GM19324 (cell line): ENCODE results near the gene MRPL42.
"Not testable (repeated sequence)": the region's sequence is repeated elsewhere in the genome, so short reads cannot be mapped to it uniquely, and the experiment has no call there.

Experiments
- ATAC-seq: cut with Tn5 transposase; IDR thresholded peaks from one replicate; pipeline ENCODE4 v1.9.1; 2021; ENCODE audit warnings: mild to moderate bottlenecking, moderate library complexity; ENCODE audit not compliant: unreplicated experiment, low FRiP score

The MRPL42 gene

DNA sequence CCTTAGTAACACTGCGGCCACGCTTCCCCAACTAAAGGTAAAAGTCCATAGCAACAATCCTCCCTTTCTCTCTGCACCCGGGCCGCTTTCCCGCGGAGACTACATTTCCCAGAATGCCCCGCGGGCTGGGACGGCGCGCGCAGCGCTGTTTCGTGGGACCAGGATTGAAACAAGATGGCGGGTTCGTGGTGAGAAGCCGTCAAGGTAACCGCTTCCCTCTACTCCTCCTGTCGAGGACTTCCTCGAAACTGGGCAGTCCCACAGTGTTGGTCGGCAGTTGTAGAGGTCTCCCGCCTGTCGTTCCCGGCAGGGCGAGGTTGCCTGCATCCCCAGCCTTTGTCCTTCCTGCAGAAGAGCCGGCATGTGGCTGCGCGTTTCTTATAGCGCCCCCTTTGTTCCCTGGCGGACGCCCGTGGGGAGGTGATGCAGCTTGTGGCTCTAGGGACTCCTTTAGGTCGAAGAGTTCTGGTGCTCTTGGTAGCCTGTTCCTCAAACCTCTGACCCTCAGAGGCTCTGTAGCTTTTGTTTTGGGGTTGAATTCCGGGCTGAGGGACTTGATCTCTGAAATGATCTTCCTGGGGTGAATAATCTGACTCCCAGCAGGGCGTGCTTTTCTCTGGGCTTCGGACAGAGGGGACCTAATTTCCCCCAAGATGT is at the start of gene MRPL42:
MRPL42 (plus strand) TSS at position 164 of the 657 bp plus-strand sequence. CDS start 1,772 bp downstream, outside the sequence.
- ATAC-seq = peak; percentile 83

DNA sequence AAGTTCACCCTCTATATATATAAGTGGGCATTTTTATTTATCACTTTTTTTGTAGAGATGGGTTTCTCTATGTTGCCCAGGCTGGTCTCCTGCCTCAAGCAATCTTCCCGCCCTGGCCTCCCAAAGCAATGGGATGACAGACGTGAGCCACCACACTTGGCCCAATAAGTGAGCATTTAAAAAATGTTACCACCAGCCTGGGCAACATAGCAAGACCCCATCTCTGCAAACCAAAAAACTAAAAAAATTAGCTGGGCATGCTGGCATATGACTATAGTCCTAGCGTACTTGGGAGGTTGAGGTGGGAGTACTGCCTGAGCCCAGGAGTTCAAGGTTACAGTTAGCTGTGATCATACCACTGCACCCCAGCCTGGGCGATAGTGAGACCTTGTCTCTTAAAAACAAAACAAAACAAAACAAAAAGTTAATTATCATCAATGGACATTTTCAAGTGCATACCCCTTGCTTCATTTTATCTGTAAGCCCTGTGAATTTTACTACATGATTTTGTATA is 49.3 kb upstream of the MRPL42 start:
- ATAC-seq = no peak

DNA sequence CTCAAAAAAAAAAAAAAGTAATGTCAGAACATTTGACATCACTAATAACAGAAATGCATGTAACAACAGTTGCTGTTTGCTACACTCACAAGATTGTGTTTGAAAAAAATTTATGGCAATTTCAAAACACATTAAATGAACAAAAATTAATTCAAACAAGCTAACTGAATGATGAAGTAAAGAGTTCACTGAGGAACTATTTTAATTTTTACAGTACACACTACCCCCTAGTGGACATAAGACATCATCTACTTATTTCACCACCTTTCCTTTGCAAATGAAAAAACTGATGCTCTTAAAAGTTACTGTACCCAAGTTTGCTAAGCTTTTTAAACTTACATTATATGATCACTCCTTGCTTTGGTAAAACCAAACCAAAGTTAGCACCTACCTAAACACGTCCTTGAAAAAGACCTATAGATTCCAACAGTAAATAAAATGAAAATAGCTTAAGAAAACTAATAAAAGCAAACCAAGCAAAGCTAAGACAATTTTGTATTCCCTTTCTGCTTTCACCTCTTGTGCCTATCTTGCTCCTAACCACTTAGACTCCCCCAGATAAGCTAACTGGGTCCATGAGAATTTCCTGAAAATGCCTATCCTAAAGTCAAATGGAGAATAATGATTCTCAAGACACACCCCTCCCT is 47.8 kb upstream of the MRPL42 start:
- ATAC-seq = no peak

DNA sequence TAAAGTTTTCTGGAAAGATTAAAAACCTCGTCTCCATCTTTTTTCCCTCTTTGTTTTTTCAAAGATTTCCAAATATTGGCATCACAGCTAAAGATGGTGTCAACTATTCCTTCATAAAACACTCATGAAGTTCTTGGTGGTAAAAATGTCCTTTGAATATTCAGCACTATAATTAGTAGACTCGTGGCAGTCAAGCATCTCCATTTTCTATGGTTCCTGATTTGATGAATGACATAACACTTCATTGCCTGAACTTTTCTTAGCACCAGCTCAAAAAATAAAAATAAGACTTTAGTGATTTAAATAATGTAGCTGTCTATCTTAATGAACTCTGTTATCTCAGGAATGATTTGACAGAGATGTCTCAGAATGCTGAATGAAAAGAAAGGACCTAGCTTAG is 45.3 kb upstream of the MRPL42 start:
- ATAC-seq = no peak

DNA sequence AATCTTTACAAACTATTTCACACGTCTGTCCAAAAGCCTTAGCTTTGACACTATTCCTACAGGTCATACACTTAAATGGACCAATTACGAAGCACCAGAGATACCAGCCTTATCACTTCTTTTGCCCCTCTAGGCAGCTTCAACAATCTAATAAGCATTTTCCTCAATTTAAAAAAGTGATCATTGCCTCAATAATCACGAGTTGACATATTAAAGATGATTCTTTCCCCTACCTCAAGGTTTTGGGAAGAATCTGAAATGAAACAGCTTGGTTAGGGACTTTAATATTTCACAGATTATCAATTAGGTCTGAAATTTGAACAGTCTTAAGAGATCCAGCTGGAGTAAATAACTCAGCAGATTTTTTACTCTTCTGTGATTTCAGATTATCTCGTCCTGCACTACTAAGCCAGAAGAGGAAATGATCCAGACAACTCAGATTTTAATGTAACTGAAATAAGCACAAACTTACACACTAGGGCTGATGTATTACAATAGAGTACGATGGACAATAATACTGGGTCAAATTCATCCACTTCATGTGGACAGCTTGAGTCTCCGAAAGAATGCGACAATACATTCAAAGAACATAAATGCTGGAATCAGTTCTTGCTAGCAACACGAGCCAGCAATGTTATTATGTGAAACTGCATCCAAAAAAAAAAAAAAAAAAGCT is 41.4 kb upstream of the MRPL42 start:
- no peak for ATAC-seq

DNA sequence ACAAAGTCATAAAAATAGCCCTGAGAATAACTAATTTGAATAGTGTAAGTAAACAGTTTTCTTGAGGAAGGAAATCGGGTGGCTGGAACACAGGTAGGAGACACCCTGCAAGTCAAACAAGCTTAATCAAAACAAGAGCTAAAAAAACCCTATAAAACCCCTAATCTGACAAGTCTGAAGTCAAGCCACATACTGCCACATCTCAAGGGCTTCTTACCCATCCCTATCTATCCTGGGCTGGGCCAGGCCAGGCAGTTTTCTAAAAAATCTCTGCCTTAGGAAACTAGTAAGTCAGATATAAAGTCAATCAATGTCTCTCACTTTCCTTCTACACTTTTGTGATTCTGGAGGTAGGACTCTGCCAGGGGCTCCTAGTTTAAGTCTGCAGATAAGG is 40.9 kb upstream of the MRPL42 start:
- ATAC-seq = no peak

DNA sequence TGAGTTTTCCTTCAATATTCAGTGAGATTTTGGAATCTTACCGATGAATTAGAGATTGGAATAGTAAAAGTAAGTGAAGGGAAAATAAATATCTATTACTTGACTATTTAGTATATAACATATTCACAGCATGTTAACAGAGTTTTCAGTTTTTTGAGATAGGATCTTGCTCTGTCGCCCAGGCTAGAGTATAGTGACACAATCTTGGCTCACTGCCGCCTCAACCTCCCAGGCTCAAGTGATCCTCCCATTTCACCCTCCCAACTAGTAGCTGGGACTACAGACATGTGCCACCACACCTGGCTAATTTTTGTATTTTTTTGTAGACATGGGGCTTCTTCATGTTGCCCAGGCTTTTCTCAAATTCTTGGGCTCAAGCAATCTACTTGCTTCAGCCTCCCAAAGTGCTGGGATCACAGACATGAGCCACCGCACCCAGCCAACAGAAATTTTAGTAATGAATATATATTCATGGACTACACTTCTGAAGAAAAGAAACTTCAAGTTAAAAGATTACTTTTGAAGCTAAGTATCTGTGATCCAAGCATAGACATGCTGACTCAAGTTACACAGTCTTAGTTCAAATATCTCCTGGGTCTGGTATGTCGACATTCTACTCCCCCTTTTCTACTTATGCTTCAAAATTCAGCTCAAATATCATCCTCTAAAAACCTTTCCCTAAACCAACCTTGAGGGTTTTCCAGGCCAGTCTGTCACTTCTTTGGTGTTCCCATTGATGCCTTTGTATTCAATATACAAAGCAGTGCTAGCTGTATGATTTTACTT is 39.3 kb upstream of the MRPL42 start:
- no peak for ATAC-seq

DNA sequence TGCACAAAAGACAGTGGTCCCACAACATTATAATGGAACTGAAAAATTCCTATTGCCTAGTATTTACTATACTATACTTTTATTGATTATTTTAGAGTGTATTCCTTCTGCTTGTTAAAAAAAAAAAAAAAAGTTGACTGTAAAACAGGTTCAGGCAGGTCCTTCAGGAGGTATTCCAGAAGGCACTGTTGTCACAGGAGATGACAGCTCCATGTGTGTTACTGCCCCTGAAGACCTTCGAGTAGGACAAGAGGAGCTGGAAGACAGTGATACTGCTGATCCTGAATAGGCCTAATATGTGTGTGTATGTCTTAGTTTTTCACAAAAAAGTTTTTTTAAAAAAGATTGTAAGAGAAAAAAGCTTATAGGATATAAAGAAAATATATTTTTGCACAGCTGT is 37.9 kb upstream of the MRPL42 start:
- ATAC-seq = no peak

DNA sequence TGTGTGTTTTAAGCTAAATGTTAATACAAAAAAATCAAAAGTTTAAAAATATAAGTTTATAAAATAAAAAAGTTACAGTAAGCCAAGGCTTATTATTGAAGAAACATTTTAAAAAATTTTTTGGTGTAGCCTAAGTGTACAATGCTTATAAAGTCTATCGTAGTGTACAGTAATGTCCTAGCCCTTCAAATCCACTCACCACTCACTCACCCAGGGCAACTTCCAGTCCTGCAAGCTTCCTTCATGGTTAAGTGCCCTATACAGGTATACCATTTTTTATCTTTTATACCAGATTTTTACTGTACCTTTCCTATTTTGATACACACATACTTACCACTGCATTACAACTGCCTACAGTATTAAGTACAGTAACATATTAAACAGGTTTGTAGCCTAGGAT is 37.5 kb upstream of the MRPL42 start:
- no peak for ATAC-seq

DNA sequence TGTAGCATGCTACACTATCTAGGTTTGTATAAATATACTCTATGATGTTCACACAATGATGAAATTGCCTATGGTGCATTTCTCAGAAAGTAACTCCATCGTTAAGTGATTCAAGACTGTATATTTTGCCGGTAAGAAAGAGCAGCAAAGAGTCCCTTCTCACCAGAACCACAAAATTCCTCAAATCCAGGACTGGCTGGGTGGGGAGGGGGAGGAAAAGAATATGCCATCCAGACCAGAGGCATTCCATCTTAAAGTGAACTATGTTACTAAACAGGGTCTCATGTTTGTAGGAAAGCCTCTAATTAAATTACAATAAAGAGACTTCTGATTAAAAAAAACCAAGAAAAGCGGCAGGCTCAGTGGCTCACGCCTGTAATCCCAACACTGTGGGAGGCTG is 37.0 kb upstream of the MRPL42 start:
- ATAC-seq = no peak

DNA sequence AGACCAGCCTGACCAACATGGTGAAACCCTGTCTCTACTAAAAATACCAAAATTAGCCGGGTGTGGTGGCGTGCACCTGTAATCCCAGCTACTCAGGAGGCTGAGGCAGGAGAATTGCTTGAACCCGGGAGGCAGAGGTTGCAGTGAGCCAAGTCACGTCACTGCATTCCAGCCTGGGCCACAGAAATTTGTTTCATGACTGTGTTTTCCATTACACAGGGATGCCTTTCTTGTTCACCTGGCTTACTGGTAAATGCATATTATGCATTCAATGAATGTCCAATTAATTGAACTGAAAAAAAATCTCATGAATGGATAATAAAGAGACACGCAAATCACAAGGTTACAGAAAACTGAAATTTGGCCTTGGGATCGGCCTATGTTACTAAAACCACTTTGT is 35.3 kb upstream of the MRPL42 start:
- not testable (repeated sequence) for ATAC-seq

DNA sequence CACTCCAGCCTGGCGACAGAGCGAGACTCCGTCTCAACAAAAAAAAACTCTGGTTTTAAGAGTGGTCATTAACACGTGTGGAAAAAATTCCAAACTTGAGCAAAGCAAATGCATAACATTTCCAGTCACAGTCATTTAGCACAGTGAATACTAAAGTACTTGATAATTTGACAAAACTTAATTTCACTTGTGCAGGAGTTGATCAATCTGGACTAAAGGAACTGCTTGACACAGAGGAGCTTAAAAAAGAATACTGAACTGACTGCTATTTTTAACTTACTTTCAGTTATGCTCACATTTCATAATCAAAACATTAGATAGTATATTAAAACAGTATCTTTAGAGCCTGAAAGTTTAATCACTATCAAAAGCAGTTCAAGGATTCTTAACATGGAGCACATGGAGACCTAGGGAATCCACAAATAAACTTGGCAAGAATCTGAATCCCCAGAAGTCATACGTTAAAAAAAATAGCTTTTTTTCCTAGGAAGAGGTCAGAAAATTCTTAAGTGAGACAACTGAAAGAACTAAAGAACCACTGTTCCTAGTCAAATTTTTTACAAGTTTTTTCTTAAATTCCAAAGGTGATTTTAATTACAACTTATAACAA is 33.0 kb upstream of the MRPL42 start:
- ATAC-seq = no peak

DNA sequence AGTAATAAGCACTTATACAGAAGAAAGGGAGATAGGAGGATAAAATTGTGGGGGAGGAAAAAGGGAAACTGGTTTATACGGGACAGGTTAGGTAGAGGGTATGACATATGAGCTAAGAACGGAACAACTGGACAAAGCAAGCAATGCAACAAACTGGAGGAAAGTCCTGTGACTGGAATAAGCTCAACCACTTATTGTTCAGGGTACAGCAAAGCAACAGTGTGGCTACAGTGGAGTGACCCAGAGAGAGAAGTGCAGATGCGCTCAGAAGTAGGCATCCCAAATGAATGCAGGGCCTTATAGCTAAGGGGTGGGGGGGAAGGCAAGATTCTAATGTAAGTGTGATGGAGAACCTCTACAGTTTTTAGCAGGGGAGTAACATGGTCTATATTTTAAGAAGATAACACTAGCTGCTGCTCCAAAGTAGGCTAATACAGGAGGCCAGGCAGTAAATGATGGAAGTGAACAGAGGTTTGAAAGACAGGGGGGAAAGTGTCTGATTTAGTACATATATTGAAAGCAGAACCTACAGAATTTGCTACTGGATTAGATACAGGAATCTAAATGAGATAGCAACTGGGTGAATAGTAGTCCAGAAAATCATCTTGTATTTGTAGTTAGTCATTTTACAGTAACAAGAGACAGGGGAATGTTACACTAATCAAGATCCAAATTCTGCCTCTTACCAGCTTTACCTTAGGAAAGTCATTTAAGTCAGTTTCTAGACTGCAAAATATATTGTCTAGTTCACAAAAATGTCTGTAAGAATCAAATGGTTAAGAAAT is 28.9 kb upstream of the MRPL42 start:
- ATAC-seq = no peak

DNA sequence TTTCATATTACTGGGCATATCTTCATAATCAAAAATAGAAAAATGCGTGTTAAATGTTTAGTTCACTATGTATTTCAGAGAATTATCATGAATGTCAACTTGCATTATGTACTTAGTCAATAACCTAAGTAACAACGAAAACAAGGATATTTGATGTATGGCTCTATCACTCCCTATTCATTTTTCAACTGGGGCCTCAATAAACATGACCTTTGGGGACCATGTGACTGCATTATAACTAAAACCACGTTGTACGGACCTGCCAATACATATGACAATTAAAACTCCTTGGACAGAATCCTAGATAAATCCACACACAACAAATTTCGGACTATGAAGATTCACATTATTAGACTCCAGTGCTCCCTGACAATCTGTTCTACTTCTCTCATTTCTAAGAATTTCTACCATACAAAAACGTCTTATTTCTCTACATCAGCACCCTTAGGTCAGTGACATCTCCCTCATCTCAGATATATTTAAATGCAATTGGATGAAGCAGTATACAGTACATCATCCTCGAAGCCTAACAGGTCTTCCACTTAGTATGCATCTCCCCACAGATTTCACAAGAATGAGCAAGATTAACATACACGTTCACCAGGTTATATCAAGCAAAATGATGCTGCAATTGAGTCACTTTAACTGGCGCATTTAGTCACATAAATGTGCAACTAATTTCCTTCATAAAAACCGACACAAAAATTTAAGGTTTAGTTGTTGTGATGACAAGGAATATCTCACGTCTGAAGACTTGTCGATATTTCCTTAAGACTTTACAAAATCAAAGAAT is 27.1 kb upstream of the MRPL42 start:
- ATAC-seq = no peak

DNA sequence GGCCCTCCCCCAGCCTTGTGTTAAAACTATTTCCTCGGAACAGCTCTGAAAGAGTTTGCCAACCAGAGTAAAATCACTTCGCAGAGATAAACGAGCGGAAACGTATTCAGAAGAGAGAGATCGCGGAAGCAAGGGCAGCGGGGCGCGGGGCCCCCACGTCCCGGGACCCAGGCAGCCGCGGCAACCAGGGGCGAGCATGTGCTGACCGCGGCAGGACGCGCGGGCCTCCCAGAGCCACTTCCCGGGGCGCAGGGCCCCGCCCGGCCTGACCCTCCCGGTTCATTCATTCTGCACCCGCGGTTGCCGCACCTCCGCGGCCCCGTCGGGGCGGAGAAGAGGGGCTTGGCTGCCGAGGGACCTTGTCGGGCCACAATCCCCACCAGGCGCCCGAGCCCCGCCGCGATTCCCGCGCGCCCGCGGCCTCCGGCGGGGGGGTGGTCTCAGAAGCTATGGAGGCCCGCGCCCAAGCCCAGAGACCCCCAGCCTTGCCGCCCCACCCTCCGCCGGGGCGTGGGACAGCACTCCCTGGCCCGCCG is 26.2 kb upstream of the MRPL42 start:
- peak; percentile 8 for ATAC-seq

DNA sequence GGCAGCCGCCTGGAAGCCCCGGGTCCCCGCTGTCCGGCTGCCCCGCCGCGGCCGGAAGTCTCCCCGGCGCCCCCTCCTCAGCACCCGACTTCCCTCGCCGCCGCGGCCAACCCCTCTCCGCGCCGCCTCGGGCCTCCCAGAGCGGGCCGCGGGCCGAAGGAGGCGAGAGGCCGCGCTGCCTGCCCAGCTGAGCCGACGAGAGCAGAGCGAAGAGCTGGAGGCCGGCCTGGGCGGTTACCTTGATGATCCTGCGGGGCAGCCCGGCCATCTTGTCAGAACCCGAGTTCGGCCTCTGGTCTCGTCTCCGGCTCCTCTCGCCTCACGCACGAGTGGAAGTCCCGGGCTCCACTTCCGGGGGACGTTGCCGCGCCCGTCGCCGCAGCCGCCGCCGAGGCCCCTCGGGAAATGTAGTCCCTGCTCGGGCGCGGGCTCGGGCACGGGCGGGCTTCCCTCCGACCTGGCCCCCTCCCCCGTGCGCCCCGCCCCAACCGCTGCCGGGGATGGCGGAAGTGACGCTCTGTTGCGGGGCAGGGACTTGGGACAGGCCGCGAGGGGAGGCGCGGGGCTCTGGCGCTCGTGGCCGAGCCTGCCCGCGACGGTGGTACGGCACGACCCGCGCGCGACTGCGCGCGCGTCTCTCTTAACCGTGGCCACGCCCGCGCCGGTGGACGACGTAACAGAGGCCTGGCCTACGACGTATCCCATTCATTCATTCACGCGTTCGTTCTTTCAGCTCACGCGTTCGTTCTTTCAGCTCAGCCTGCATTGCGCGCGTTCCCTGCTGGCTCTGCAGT is 25.5 kb upstream of the MRPL42 start, which contains the start of gene UBE2N:
UBE2N (minus strand) TSS at position 331 of the 794 bp plus-strand sequence; CDS start at position 268, 63 bp downstream.
- ATAC-seq = peak; percentile 85

DNA sequence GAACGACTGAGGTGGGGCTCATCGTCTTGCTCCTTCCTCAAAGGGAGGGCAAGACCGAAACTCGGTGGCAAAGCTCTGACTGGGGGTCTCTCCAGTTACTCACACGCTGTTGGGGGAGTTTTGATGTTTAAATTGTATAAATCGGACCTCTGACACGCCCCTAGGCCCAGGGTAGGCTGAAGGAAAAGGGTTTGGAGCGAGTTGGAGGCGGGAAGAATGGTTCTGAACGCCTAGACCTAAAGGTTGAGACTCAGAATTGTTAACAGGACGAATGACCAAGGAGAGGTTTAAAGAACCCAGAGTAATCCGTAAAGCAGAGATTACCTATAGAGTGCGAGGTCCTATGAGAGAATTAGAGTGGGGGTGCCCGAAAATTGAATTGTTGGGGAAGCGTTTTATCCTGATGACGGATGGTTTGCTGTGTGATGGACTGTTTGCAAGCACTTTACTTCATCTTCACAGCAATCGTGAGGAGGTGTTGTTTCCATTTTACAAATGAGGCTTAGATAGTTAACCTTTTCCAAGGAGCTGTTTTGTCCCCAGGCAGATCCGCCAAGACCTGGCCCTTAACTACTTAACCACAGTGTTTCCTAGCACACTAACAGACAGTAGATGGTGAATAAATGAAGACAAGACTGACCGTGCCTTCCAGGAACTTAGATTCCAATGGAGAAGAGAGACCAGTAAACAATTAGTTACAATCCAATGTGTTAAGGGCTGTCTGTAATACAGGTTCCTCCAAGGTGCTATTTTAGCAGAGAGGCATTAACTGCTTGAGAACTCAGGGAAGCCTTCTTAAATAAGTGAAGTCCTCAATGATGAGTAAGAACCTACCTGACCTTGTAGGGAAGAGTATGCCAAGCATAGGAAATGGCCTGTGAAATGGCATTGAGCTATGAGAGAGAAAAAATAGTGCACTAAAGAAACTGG is 24.6 kb upstream of the MRPL42 start:
- ATAC-seq = no peak
